ENCODE measurements around the gene PPP4R3B. TPM values are rescaled to one million over a fixed set of nuclear protein-coding genes. Genes with fewer than 3 reads are reported as not detected.
A peak's percentile ranks its signal among the peaks of the same experiment; 100 is the strongest.
"Not testable (repeated sequence)": the region's sequence is repeated elsewhere in the genome, so short reads cannot be mapped to it uniquely, and the experiment has no call there.

Gene PPP4R3B
- total RNA-seq, 2 donors from 2014 or later = 80.8 TPM

- DNase-seq = no peak
- Mint-ChIP-seq H3K36me3 (ENCODE audit: insufficient read depth in 2 of 2) (peaks cover 8 to 23% of the 10 kb centered on the region in 2 donors), H3K9me3 (no peaks in the 10 kb centered on the region), H3K27me3 (ENCODE audit: low read depth) (no peaks in the 10 kb centered on the region), H3K4me1 (ENCODE audit: low read depth) (peaks cover 59% of the 10 kb centered on the region), H3K4me3 (peak overlapping the region in 1 of 2 donors; percentile 4), H3K27ac (no peak overlapping the region)
- ATAC-seq (replicated peaks in 1 of 2) = peak; percentile 58 to 59
Observed at GRCh38 chr2:55610954-55611743, 6.3 kb downstream of the PPP4R3B start.

DNA sequence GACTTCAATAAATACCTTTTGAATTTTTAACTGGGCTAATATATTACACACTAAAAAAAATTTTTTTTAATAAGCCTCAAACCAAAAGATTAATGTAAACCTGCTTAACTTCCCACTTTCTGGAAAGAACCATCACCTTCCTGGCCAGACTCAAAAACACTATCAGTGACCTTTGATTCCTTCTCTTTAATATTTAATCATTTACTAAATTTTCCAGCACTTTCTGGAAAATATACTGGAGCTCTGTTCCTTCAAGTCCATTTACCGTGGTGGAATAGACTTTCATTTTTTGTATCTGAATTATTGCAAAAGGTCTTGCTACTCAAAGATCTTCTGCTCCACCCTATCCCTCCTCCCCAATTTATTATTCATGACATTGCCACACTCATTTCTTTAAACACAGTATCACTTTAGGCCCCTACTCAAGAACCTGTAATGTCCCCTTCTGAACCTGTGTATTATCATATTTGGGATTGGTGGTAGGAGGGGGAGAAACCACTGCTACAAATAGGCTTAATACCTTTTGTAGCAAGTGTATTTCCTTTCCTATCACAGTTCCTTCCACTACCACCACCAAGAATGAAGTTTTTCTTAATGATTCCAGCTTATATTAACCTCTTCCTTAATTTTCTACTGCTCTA lies 7.4 kb downstream of the PPP4R3B start:
- H3K27ac Mint-ChIP-seq = peak overlapping the region; percentile 87
- H3K36me3 Mint-ChIP-seq (ENCODE audit: insufficient read depth in 2 of 2) = peaks cover 8 to 17% of the 10 kb centered on the region in 2 donors
- H3K27me3 Mint-ChIP-seq (ENCODE audit: low read depth) = no peaks in the 10 kb centered on the region
- H3K4me1 Mint-ChIP-seq (ENCODE audit: low read depth) = peaks cover 56% of the 10 kb centered on the region
- H3K9me3 Mint-ChIP-seq = no peaks in the 10 kb centered on the region
- ATAC-seq (replicated peaks in 1 of 2) (no peak), DNase-seq (no peak)
- peak overlapping the region in 1 of 2 donors; percentile 39 for H3K4me3 Mint-ChIP-seq

GRCh38 chr2:55609193-55609794 lies 8.1 kb downstream of the PPP4R3B start:
- Mint-ChIP-seq H3K4me1 (ENCODE audit: low read depth) (peaks cover 57% of the 10 kb centered on the region), H3K27ac (no peak overlapping the region), H3K27me3 (ENCODE audit: low read depth) (no peaks in the 10 kb centered on the region), H3K36me3 (ENCODE audit: insufficient read depth in 2 of 2) (peaks cover 7 to 15% of the 10 kb centered on the region in 2 donors), H3K4me3 (no peak overlapping the region), H3K9me3 (no peaks in the 10 kb centered on the region)
- ATAC-seq (replicated peaks in 1 of 2) (no peak), DNase-seq (no peak)

DNA sequence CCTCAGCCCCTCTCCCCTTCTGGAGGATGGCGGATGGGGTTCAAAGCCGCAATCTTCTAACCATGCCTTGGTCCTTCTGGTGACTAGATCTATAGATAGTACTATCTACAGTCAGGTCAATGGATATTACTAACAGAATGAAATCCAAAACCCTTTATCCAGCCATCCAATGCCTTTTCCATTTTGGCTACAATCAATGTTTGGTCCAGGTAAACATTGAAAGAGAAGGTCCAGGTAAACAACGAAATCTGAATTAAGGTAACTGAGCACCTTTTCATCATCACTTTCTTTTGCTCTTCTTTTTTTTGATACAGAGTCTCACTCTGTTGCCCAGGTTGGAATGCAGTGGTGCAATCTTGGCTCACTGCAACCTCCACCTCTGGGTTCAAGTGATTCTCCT lies 9.7 kb downstream of the PPP4R3B start:
- no peak overlapping the region for H3K27ac Mint-ChIP-seq
- no peak overlapping the region for H3K4me3 Mint-ChIP-seq
- no peaks in the 10 kb centered on the region for H3K27me3 Mint-ChIP-seq (ENCODE audit: low read depth)
- no peak for DNase-seq
- ATAC-seq (replicated peaks in 1 of 2) = no peak
- no peaks in the 10 kb centered on the region for H3K9me3 Mint-ChIP-seq
- peaks cover 5 to 12% of the 10 kb centered on the region in 2 donors for H3K36me3 Mint-ChIP-seq (ENCODE audit: insufficient read depth in 2 of 2)
- peaks cover 58% of the 10 kb centered on the region for H3K4me1 Mint-ChIP-seq (ENCODE audit: low read depth)

- ATAC-seq (replicated peaks in 1 of 2) = no peak
- Mint-ChIP-seq H3K4me1 (ENCODE audit: low read depth) (peaks cover 47% of the 10 kb centered on the region), H3K36me3 (ENCODE audit: insufficient read depth in 2 of 2) (peaks cover 3 to 25% of the 10 kb centered on the region in 2 donors), H3K27ac (peak overlapping the region; percentile 86), H3K9me3 (no peaks in the 10 kb centered on the region), H3K4me3 (no peak overlapping the region), H3K27me3 (ENCODE audit: low read depth) (no peaks in the 10 kb centered on the region)
- no peak for DNase-seq
Observed at GRCh38 chr2:55604027-55604565, 13.3 kb downstream of the PPP4R3B start.

DNA sequence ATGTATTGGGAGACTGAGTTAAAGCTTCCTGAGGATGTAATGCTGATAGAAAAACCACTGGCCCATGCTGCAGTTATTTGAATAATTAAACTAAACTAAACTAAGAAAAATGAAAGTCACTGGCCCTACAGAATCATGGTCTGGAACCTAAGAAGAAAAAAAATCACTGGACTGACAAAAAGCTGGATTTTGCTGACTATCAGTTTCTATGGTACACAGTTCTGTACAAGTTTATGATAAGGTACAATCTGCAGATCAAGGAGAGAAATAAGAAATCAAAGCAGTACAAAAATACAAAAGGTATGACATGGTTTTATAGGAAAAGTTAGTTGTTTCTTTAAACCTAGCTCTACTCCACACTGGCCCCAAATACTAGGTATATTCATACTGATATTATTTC lies 15.6 kb downstream of the PPP4R3B start:
- ATAC-seq (replicated peaks in 1 of 2) (no peak), DNase-seq (no peak)
- peaks cover 5 to 33% of the 10 kb centered on the region in 2 donors for H3K36me3 Mint-ChIP-seq (ENCODE audit: insufficient read depth in 2 of 2)
- H3K4me1 Mint-ChIP-seq (ENCODE audit: low read depth) = peaks cover 41% of the 10 kb centered on the region
- no peaks in the 10 kb centered on the region for H3K27me3 Mint-ChIP-seq (ENCODE audit: low read depth)
- H3K4me3 Mint-ChIP-seq = no peak overlapping the region
- peak overlapping the region; percentile 23 for H3K27ac Mint-ChIP-seq
- H3K9me3 Mint-ChIP-seq = no peaks in the 10 kb centered on the region

- ATAC-seq (replicated peaks in 1 of 2) = no peak
- peaks cover 24% of the 10 kb centered on the region for H3K4me1 Mint-ChIP-seq (ENCODE audit: low read depth)
- no peak for DNase-seq
- no peak overlapping the region for H3K27ac Mint-ChIP-seq
- H3K4me3 Mint-ChIP-seq = no peak overlapping the region
- no peaks in the 10 kb centered on the region for H3K9me3 Mint-ChIP-seq
- no peaks in the 10 kb centered on the region for H3K27me3 Mint-ChIP-seq (ENCODE audit: low read depth)
- H3K36me3 Mint-ChIP-seq (ENCODE audit: insufficient read depth in 2 of 2) = peaks cover 3 to 34% of the 10 kb centered on the region in 2 donors
Observed at GRCh38 chr2:55598056-55598795, 19.2 kb downstream of the PPP4R3B start.

DNA sequence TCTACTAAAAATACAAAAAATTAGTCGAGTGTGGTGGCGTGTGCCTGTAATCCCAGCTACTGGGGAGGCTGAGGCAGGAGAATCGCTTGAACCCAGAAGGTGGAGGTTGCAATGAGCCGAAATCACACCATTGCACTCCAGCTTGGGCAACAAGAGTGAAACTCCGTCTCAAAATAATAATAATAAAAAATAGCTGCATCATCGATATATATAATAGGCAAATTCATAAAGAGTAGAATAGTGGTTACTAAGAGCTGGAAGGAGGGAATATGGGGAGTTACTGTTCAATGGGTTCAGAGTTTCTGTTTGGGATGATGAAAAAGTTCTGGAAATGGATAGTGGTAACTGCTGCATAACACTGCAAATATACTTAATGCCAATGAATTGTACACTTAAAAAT lies 20.6 kb downstream of the PPP4R3B start:
- not testable (repeated sequence) for ATAC-seq (replicated peaks in 1 of 2); H3K27ac Mint-ChIP-seq; H3K9me3 Mint-ChIP-seq; DNase-seq; H3K27me3 Mint-ChIP-seq (ENCODE audit: low read depth); H3K4me3 Mint-ChIP-seq
- peaks cover 17% of the 10 kb centered on the region for H3K4me1 Mint-ChIP-seq (ENCODE audit: low read depth)
- peaks cover 3 to 26% of the 10 kb centered on the region in 2 donors for H3K36me3 Mint-ChIP-seq (ENCODE audit: insufficient read depth in 2 of 2)

- ATAC-seq (replicated peaks in 1 of 2) = no peak
- Mint-ChIP-seq H3K36me3 (ENCODE audit: insufficient read depth in 2 of 2) (peaks cover 3 to 24% of the 10 kb centered on the region in 2 donors), H3K9me3 (no peaks in the 10 kb centered on the region), H3K27ac (no peak overlapping the region), H3K27me3 (ENCODE audit: low read depth) (no peaks in the 10 kb centered on the region), H3K4me1 (ENCODE audit: low read depth) (peaks cover 24% of the 10 kb centered on the region), H3K4me3 (no peak overlapping the region)
- DNase-seq = no peak
Observed at GRCh38 chr2:55595536-55595935, 21.9 kb downstream of the PPP4R3B start.

GRCh38 chr2:55592130-55592529 lies 25.3 kb downstream of the PPP4R3B start:
- H3K27me3 Mint-ChIP-seq (ENCODE audit: low read depth) = no peaks in the 10 kb centered on the region
- DNase-seq (no peak), ATAC-seq (replicated peaks in 1 of 2) (no peak)
- H3K36me3 Mint-ChIP-seq (ENCODE audit: insufficient read depth in 2 of 2) = peaks cover 1 to 9% of the 10 kb centered on the region in 2 donors
- no peak overlapping the region for H3K4me3 Mint-ChIP-seq
- no peak overlapping the region for H3K27ac Mint-ChIP-seq
- no peaks in the 10 kb centered on the region for H3K9me3 Mint-ChIP-seq
- peaks cover 27% of the 10 kb centered on the region for H3K4me1 Mint-ChIP-seq (ENCODE audit: low read depth)

DNA sequence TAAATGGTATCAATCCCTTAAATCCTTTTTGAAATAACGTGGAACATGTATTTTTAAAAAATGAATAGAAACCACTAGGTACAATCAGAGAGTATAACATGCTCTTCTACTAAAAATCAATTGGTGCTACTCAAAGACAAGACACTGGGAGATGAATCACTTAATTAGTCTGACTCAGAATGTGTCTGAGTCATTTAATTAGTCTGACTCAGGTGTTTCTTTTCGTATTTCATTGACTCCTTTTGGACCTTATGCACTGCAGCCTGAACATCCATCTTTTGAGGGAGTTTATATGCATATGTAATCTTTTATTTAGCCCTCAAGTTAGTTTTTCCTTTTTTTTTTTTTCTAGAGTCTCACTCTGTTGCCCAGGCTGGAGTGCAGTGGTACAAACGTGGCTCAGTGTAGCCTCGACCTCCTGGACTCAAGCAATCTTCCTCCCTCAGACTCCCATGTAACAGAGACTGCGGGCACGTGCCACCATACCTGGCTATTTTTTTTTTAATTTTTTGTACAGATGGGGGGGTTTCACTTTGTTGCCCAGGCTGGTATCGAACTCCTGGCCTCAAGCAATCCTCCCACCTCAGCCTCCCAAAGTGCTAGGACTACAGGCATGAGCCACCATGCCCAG lies 26.5 kb downstream of the PPP4R3B start:
- DNase-seq (no peak), ATAC-seq (replicated peaks in 1 of 2) (peak; percentile 100)
- Mint-ChIP-seq H3K36me3 (ENCODE audit: insufficient read depth in 2 of 2) (peaks cover 0 to 2% of the 10 kb centered on the region in 2 donors), H3K27ac (peak overlapping the region; percentile 95), H3K9me3 (no peaks in the 10 kb centered on the region), H3K27me3 (ENCODE audit: low read depth) (no peaks in the 10 kb centered on the region), H3K4me1 (ENCODE audit: low read depth) (peaks cover 32% of the 10 kb centered on the region), H3K4me3 (peak overlapping the region in 1 of 2 donors; percentile 71)

DNA sequence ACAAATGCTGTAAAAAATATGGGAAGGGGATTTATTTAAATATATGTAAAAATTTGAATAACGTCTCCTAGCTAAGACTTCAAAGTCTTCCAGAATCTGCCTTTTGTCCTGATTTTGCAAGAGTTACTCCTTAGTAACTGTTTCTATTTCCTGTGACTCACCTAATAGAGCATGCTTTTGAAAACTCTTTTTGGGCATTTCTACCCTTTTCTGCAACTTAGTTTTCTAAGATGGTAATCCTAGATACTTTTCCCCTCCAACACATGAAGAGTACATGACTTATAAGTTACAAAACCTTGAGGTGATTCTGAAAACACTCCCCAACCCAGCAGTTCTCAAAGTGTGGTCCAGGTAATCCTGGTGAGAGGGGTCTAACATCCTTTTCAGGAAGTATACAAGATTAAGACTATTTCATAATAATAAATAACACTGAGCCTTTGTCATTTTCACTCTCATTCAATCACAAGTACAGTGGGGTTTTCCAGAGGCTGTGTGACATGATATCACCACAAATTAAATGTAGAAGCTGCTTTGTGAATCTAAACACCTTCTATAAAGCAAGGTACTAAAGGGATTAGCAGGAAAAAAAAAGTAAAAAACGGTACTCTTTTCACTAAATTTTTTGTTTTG lies 31.9 kb downstream of the PPP4R3B start:
- Mint-ChIP-seq H3K27me3 (ENCODE audit: low read depth) (no peaks in the 10 kb centered on the region), H3K9me3 (no peaks in the 10 kb centered on the region), H3K4me1 (ENCODE audit: low read depth) (peaks cover 40% of the 10 kb centered on the region), H3K27ac (peak overlapping the region; percentile 71), H3K36me3 (ENCODE audit: insufficient read depth in 2 of 2) (peaks cover 0 to 13% of the 10 kb centered on the region in 2 donors), H3K4me3 (no peak overlapping the region)
- DNase-seq = no peak
- ATAC-seq (replicated peaks in 1 of 2) = no peak
